Transverse colon (tissue), 4 donors: ENCODE results near the gene APOL4.

Experiments used
- CTCF ChIP-seq, 5 experiments: fragments of 200-600 bp in 3 of 5; fragments of 450-650 bp in 2 of 5; sonication (generic) in 3 of 5; IDR thresholded peaks; 1 replicate in 2 of 5; 2 replicates in 3 of 5; pipeline ENCODE4 v1.5.1; 2016 to 2017; ENCODE audit warnings: antibody characterized with exemption in 5 of 5, inconsistent platforms in 3 of 5, mild to moderate bottlenecking in 2 of 5, moderate library complexity in 1 of 5
- EP300 ChIP-seq: sonication (generic); formaldehyde crosslinking; IDR thresholded peaks from one replicate; pipeline ENCODE4 v1.6.1; 2017; ENCODE audit warnings: antibody characterized with exemption, low read depth
- POLR2A ChIP-seq: fragments of 450-650 bp; IDR thresholded peaks from one replicate; pipeline ENCODE4 v1.6.1; 2016; ENCODE audit warnings: antibody characterized with exemption, mild to moderate bottlenecking, moderate library complexity
- POLR2AphosphoS5 ChIP-seq, 3 donors: sonication (generic); formaldehyde crosslinking; IDR thresholded peaks; one replicate each; pipeline ENCODE4 v1.6.1; 2016; ENCODE audit warnings: antibody characterized with exemption in 3 of 3

DNA sequence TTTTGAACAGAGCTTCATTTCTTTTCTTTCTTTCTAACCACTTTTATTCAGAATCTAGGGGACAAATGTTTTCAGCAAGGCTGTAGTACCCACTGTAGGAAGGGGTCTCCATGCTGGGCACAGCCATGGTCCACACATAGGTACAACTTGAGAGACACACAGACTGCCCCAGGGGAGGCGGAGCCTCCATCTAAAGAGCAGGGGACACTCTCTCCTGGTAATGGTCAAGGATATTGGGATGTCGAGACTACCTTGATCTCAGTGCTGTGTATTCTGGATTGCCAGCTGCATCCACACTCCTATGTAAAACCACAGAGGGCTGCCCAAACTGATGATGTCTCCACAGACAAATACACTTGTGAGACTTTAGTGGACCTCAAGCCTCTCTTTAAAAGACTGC is 38.1 kb downstream of the APOL4 start:
- TF ChIP-seq CTCF (IDR thresholded peaks at IDR 0.05), result no peak
- TF ChIP-seq POLR2A, result no peak
- TF ChIP-seq POLR2AphosphoS5 (IDR thresholded peaks at IDR 0.05), result no peak
- no peak for TF ChIP-seq EP300
